Gastroesophageal sphincter (tissue), 3 donors: Measurements from ENCODE around the gene EPS8L1.

Experiments used
- CTCF ChIP-seq, 4 experiments: fragments of 200-600 bp in 2 of 4; fragments of 450-650 bp in 2 of 4; sonication (generic) in 1 of 4; IDR thresholded peaks; one replicate each; pipeline ENCODE4 v1.5.1; 2017 to 2019; ENCODE audit warnings: antibody characterized with exemption in 4 of 4, mild to moderate bottlenecking in 2 of 4, moderate library complexity in 2 of 4
- POLR2A ChIP-seq, 2 donors: fragments of 450-650 bp; IDR thresholded peaks; one replicate each; pipeline ENCODE4 v1.6.1; 2017; ENCODE audit warnings: antibody characterized with exemption in 2 of 2, mild to moderate bottlenecking in 2 of 2, moderate library complexity in 1 of 2

GRCh38 chr19:55068950-55069864 lies 6.5 kb upstream of the EPS8L1 start:
- TF ChIP-seq CTCF (IDR thresholded peaks at IDR 0.05): no peak
- no peak for TF ChIP-seq POLR2A (IDR thresholded peaks at IDR 0.05)
